ENCODE measurements around the gene PLXNA1. TPM values are rescaled to one million over a fixed set of nuclear protein-coding genes. Genes with fewer than 3 reads are reported as not detected.
A peak's percentile ranks its signal among the peaks of the same experiment; 100 is the strongest.

The PLXNA1 gene
- total RNA-seq, 1 donor, result 107 TPM

DNA sequence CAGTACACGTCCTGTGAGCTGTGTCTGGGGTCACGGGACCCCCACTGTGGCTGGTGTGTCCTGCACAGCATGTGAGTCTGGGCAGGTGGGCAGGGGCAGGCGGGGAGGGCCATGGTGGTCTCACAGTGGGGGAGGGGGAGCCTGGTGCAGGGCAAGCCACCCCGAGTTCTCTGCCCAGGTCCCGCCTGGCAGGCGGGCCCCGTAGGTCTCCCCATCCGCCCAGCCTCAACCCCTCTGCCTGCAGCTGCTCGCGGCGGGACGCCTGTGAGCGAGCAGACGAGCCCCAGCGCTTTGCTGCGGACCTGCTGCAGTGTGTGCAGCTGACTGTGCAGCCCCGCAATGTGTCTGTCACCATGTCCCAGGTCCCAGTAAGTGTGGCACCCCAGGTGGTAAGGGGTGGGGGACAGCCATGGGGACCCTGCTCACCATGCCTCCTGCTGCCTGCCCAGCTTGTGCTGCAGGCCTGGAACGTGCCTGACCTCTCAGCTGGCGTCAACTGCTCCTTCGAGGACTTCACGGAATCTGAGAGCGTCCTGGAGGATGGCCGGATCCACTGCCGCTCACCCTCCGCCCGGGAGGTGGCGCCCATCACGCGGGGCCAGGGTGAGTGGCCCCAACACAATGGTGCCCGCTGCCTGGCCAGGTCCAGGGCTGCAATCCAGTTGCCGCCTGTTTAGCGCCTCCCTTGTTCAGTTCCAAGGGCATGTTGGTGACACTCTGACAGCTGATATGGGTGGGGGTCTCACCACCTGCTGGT is 21.9 kb downstream of the PLXNA1 start:
- H3K9me3 ChIP-seq (ENCODE audit: low read depth, low read length), result no peaks in the 10 kb centered on the region
- H3K27me3 ChIP-seq (ENCODE audit: insufficient read depth, low read length), result no peaks in the 10 kb centered on the region
- peaks cover 27% of the 10 kb centered on the region for H3K36me3 ChIP-seq (ENCODE audit: insufficient read depth, low read length)
- H3K79me2 ChIP-seq (ENCODE audit: insufficient read depth, low read length), result peaks cover 79% of the 10 kb centered on the region
- no peak overlapping the region for H2AFZ ChIP-seq (ENCODE audit: low read length)
- no peak for DNase-seq (ENCODE audit: insufficient read length, low spot score, missing footprints)
- TF ChIP-seq, protein P1, sequence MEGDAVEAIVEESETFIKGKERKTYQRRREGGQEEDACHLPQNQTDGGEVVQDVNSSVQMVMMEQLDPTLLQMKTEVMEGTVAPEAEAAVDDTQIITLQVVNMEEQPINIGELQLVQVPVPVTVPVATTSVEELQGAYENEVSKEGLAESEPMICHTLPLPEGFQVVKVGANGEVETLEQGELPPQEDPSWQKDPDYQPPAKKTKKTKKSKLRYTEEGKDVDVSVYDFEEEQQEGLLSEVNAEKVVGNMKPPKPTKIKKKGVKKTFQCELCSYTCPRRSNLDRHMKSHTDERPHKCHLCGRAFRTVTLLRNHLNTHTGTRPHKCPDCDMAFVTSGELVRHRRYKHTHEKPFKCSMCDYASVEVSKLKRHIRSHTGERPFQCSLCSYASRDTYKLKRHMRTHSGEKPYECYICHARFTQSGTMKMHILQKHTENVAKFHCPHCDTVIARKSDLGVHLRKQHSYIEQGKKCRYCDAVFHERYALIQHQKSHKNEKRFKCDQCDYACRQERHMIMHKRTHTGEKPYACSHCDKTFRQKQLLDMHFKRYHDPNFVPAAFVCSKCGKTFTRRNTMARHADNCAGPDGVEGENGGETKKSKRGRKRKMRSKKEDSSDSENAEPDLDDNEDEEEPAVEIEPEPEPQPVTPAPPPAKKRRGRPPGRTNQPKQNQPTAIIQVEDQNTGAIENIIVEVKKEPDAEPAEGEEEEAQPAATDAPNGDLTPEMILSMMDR (IDR thresholded peaks at IDR 0.05; ENCODE audit: extremely low read depth, low read depth, low read length), result no peak
- peaks cover 22% of the 10 kb centered on the region for H3K4me1 ChIP-seq (ENCODE audit: insufficient read depth, low read length)
- no peak overlapping the region for H3K4me2 ChIP-seq (ENCODE audit: insufficient read depth, low read length)
- H4K20me1 ChIP-seq (ENCODE audit: insufficient read depth, low read length), result peaks cover 14% of the 10 kb centered on the region
- no peak overlapping the region for H3K4me3 ChIP-seq (ENCODE audit: insufficient read depth, low read length)
- H3K27ac ChIP-seq (ENCODE audit: low read depth, low read length), result no peak overlapping the region

DNA sequence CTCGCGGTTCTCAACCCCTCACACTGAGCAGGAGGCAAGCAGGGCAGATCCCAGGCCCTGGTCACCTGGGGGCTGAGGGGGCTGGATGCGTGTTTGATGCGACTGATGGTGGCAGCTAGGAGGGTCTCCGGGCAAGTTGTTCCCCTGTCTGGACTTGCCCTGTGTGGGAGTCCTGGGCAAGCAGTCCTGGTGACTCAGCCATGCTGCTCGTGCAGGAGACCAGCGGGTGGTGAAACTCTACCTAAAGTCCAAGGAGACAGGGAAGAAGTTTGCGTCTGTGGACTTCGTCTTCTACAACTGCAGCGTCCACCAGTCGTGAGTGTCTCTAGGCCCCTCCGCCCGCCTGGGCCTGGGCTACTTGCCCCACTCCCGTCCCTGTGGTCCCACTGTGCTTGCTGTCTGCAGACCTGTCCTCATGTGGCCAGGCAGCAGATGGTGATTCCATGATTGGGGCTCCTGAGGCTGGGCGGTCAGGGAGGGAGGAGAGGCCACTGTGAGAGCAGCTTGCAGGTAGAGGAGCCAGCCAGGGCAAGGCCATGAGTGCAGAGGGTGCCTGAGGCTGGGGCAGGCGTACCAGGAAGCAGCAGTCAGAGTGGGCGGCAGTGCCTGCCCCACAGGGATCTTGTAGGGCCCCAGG is 23.1 kb downstream of the PLXNA1 start:
- H3K9me3 ChIP-seq (ENCODE audit: low read depth, low read length), result no peaks in the 10 kb centered on the region
- peaks cover 22% of the 10 kb centered on the region for H3K4me1 ChIP-seq (ENCODE audit: insufficient read depth, low read length)
- no peak overlapping the region for H3K4me3 ChIP-seq (ENCODE audit: insufficient read depth, low read length)
- H3K27me3 ChIP-seq (ENCODE audit: insufficient read depth, low read length), result no peaks in the 10 kb centered on the region
- peak overlapping the region; percentile 33 for H3K27ac ChIP-seq (ENCODE audit: low read depth, low read length)
- peak; percentile 96 for DNase-seq (ENCODE audit: insufficient read length, low spot score, missing footprints)
- H3K4me2 ChIP-seq (ENCODE audit: insufficient read depth, low read length), result no peak overlapping the region
- peaks cover 15% of the 10 kb centered on the region for H4K20me1 ChIP-seq (ENCODE audit: insufficient read depth, low read length)
- TF ChIP-seq, protein P1 (IDR thresholded peaks at IDR 0.05; ENCODE audit: extremely low read depth, low read depth, low read length), result no peak
- H3K36me3 ChIP-seq (ENCODE audit: insufficient read depth, low read length), result peaks cover 31% of the 10 kb centered on the region
- H3K79me2 ChIP-seq (ENCODE audit: insufficient read depth, low read length), result peaks cover 73% of the 10 kb centered on the region
- H2AFZ ChIP-seq (ENCODE audit: low read length), result no peak overlapping the region

DNA sequence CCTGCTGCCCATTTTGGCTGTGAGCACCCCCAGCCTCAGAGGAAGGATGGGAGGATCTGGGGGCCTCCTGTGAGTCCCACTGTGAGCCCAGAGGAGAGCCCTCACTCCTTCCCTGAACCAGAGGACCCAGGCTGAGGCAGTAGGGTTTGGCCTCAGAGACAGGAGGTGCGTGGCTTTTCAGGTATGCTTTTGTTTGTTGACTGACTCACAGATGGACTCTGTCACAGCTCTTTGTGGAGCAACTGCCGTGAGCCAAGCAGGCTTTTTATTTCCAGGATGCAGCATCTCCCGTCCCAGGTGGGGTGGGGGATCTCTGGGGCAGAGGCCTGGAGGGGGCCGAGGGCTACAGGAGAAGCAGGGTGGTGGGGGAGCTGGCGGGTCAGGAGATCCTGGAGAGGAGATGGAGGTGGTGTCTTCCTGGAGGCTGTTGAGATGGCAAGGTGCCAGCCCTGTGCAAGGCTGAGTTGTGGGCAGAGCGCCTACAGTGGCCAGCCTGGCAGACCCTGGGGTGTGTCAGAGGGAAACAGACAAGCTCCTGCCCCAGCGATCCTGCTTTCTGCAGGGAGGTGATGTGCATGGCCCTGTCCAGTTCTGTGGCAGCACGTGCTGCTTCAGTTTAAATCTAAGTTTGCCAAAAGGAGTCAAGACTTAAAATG is 24.0 kb downstream of the PLXNA1 start:
- H3K79me2 ChIP-seq (ENCODE audit: insufficient read depth, low read length), result peaks cover 69% of the 10 kb centered on the region
- peaks cover 23% of the 10 kb centered on the region for H4K20me1 ChIP-seq (ENCODE audit: insufficient read depth, low read length)
- H3K4me2 ChIP-seq (ENCODE audit: insufficient read depth, low read length), result no peak overlapping the region
- DNase-seq (ENCODE audit: insufficient read length, low spot score, missing footprints), result no peak
- H3K4me3 ChIP-seq (ENCODE audit: insufficient read depth, low read length), result no peak overlapping the region
- H3K27me3 ChIP-seq (ENCODE audit: insufficient read depth, low read length), result no peaks in the 10 kb centered on the region
- peaks cover 34% of the 10 kb centered on the region for H3K36me3 ChIP-seq (ENCODE audit: insufficient read depth, low read length)
- no peaks in the 10 kb centered on the region for H3K9me3 ChIP-seq (ENCODE audit: low read depth, low read length)
- H2AFZ ChIP-seq (ENCODE audit: low read length), result no peak overlapping the region
- TF ChIP-seq, protein P1 (IDR thresholded peaks at IDR 0.05; ENCODE audit: extremely low read depth, low read depth, low read length), result no peak
- peaks cover 19% of the 10 kb centered on the region for H3K4me1 ChIP-seq (ENCODE audit: insufficient read depth, low read length)
- H3K27ac ChIP-seq (ENCODE audit: low read depth, low read length), result no peak overlapping the region

DNA sequence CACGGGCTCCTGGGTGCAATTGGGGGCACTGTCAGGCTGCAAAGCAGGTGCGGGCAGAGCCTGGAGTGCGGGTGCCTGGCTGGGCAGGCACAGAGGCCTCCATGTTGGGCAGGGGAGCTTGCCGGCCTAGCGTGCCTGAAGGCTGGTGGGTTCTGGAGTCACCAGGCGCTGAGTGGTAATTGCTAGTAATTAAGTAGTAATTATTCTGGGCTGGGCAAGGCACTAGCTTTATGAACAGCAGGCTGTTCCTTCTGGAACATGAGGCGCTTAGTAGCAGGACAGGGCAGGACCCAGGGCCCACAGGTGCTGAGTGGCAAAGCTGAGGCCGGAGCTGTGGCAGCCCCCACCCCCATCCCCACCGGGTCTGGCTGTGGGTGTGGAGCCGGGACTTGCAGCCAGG is 25.3 kb downstream of the PLXNA1 start:
- Histone ChIP-seq H3K79me2 (ENCODE audit: insufficient read depth, low read length) (peaks cover 64% of the 10 kb centered on the region), H4K20me1 (ENCODE audit: insufficient read depth, low read length) (peaks cover 26% of the 10 kb centered on the region), H3K4me2 (ENCODE audit: insufficient read depth, low read length) (no peak overlapping the region), H3K27me3 (ENCODE audit: insufficient read depth, low read length) (no peaks in the 10 kb centered on the region), H3K36me3 (ENCODE audit: insufficient read depth, low read length) (peaks cover 42% of the 10 kb centered on the region), H3K9me3 (ENCODE audit: low read depth, low read length) (no peaks in the 10 kb centered on the region), H3K27ac (ENCODE audit: low read depth, low read length) (no peak overlapping the region), H3K4me3 (ENCODE audit: insufficient read depth, low read length) (no peak overlapping the region), H2AFZ (ENCODE audit: low read length) (no peak overlapping the region), H3K4me1 (ENCODE audit: insufficient read depth, low read length) (peaks cover 10% of the 10 kb centered on the region)
- TF ChIP-seq, protein P1 (IDR thresholded peaks at IDR 0.05; ENCODE audit: extremely low read depth, low read depth, low read length), result no peak
- DNase-seq (ENCODE audit: insufficient read length, low spot score, missing footprints), result no peak
